Nephron (organoid): ENCODE measurements around the gene CNPY4.

Experiments used
- H3K27ac Mint-ChIP-seq, 3 experiments: 2 replicates each; pipeline ENCODE4 v1.8.0; 2020; ENCODE audit warnings: mixed read lengths in 3 of 3, mild to moderate bottlenecking in 2 of 3, moderate library complexity in 1 of 3
- H3K27me3 Mint-ChIP-seq: 2 replicates; pipeline ENCODE4 v1.8.0; 2021; ENCODE audit warnings: low read depth, mild to moderate bottlenecking, moderate library complexity, mixed read lengths
- H3K36me3 Mint-ChIP-seq: 2 replicates; pipeline ENCODE4 v1.8.0; 2020; ENCODE audit warnings: low read depth, mixed read lengths
- H3K4me1 Mint-ChIP-seq: 2 replicates; pipeline ENCODE4 v1.8.0; 2020; ENCODE audit warnings: mixed read lengths
- H3K4me3 Mint-ChIP-seq, 3 experiments: 2 replicates each; pipeline ENCODE4 v1.8.0; 2020; ENCODE audit warnings: mild to moderate bottlenecking in 3 of 3, mixed read lengths in 3 of 3, moderate library complexity in 2 of 3
- H3K9me3 Mint-ChIP-seq: 2 replicates; pipeline ENCODE4 v1.8.0; 2020; ENCODE audit warnings: mixed read lengths
- CTCF ChIP-seq, 3 experiments: fragments of 200-600 bp; sonication (generic); IDR thresholded peaks; one replicate each; pipeline ENCODE4 v1.5.0; 2021; ENCODE audit warnings: antibody characterized with exemption in 3 of 3; ENCODE audit not compliant: unreplicated experiment in 3 of 3

CNPY4 gene

GRCh38 chr7:100152937-100153666 is 33.7 kb downstream of the CNPY4 start:
- Mint-ChIP-seq H3K36me3 (peaks cover 27% of the 10 kb centered on the region), H3K27ac (peak overlapping the region in 1 of 3 experiments; percentile 42), H3K9me3 (no peaks in the 10 kb centered on the region), H3K4me3 (no peak overlapping the region), H3K4me1 (peaks cover 23% of the 10 kb centered on the region), H3K27me3 (no peaks in the 10 kb centered on the region)
- no peak for TF ChIP-seq CTCF (IDR thresholded peaks at IDR 0.05; ENCODE audit: unreplicated experiment in 3 of 3)

- Mint-ChIP-seq H3K36me3 (peaks cover 27% of the 10 kb centered on the region), H3K4me3 (peak overlapping the region in 2 of 3 experiments; percentile 19 to 43), H3K27me3 (no peaks in the 10 kb centered on the region), H3K9me3 (no peaks in the 10 kb centered on the region), H3K4me1 (peaks cover 20% of the 10 kb centered on the region), H3K27ac (peak overlapping the region in 2 of 3 experiments; percentile 8 to 42)
- TF ChIP-seq CTCF (IDR thresholded peaks at IDR 0.05; ENCODE audit: unreplicated experiment in 3 of 3): no peak
These were observed 34.5 kb downstream of the CNPY4 start for GRCh38 chr7:100153708-100154535.

GRCh38 chr7:100154651-100155491 is 35.4 kb downstream of the CNPY4 start:
- Mint-ChIP-seq H3K9me3 (no peaks in the 10 kb centered on the region), H3K4me3 (peak overlapping the region in 1 of 3 experiments; percentile 38), H3K27me3 (no peaks in the 10 kb centered on the region), H3K4me1 (peaks cover 22% of the 10 kb centered on the region), H3K27ac (no peak overlapping the region), H3K36me3 (peaks cover 27% of the 10 kb centered on the region)
- TF ChIP-seq CTCF (IDR thresholded peaks at IDR 0.05; ENCODE audit: unreplicated experiment in 3 of 3): no peak

GRCh38 chr7:100155553-100156317 is 36.3 kb downstream of the CNPY4 start:
- H3K27me3 Mint-ChIP-seq: no peaks in the 10 kb centered on the region
- no peak for TF ChIP-seq CTCF (IDR thresholded peaks at IDR 0.05; ENCODE audit: unreplicated experiment in 3 of 3)
- H3K9me3 Mint-ChIP-seq: no peaks in the 10 kb centered on the region
- peak overlapping the region; percentile 81 to 89 (median 89) for H3K4me3 Mint-ChIP-seq
- H3K27ac Mint-ChIP-seq: no peak overlapping the region
- H3K4me1 Mint-ChIP-seq: peaks cover 15% of the 10 kb centered on the region
- H3K36me3 Mint-ChIP-seq: peaks cover 20% of the 10 kb centered on the region

- no peaks in the 10 kb centered on the region for H3K27me3 Mint-ChIP-seq
- TF ChIP-seq CTCF (IDR thresholded peaks at IDR 0.05; ENCODE audit: unreplicated experiment in 3 of 3): no peak
- peak overlapping the region; percentile 5 to 81 (median 17) for H3K27ac Mint-ChIP-seq
- H3K36me3 Mint-ChIP-seq: peaks cover 20% of the 10 kb centered on the region
- no peaks in the 10 kb centered on the region for H3K9me3 Mint-ChIP-seq
- H3K4me1 Mint-ChIP-seq: peaks cover 15% of the 10 kb centered on the region
- H3K4me3 Mint-ChIP-seq: peak overlapping the region; percentile 81 to 89 (median 89)
These were observed 37.1 kb downstream of the CNPY4 start for GRCh38 chr7:100156331-100157068.
